ELF-1 (cell line): Measurements from ENCODE around the gene ZNF423.
"Not testable (repeated sequence)": the region's sequence is repeated elsewhere in the genome, so short reads cannot be mapped to it uniquely, and the experiment has no call there.

Experiments
- DNase-seq: peaks from one replicate; pipeline ENCODE4 v3.0.0-alpha.2; 2016; ENCODE audit warnings: low read depth, low spot score

Gene ZNF423

GRCh38 chr16:49698931-49699840 is 156.7 kb downstream of the ZNF423 start:
- peak; percentile 37 for DNase-seq

DNA sequence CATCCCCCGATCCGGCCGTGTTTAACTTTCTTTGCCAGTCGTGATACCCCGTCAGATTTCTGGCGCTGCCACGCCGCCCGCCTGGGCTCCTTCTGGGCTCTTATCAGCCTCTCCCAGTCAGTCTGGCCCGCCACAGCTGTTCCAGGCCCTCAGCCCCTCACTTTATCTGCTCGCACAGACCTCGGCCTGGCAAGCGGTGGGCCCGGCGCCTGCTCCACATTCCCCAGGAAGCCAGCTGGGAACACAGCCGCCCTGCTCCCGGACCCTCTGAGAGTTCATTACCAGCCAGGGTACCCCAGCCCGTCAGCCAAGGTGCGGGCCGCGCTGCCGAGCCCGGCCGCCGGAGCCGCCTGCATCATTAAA is 157.5 kb downstream of the ZNF423 start:
- DNase-seq, result peak; percentile 78

GRCh38 chr16:49697631-49698452 is 158.1 kb downstream of the ZNF423 start:
- no peak for DNase-seq

DNA sequence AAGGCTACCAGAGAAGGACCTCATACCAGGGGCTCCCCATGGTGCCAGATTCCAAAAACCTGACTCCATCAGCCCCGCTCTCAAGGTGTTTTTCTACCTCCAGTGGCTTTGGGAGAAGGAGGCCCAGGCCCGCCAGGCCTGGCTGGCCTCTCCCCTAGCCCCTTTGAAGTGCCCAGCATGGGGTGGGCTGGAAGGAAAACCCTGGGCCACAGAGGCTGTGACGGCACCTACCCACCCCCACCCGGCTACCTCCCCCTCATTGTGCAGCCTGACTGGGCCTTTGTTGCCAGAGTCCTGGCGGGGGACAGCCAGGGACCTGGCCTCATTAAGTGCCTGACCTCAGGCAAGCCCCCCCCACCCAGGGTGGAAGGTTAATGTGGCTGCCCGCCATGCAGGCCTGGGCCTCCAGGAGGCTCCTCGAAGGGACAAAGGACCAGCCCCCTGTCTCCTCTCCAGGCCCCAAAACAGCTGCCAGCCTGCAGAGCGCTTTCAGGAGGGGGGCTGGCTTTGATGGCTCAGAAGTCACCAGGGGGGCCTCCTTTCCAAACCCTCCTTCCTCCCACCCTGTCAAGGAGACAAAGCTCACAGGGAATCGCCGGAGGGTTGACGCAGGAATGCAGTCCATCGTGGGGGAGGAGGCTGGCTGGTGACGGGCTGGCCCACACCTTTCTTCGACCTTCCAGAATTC is 159.4 kb downstream of the ZNF423 start:
- DNase-seq, result peak; percentile 99

DNA sequence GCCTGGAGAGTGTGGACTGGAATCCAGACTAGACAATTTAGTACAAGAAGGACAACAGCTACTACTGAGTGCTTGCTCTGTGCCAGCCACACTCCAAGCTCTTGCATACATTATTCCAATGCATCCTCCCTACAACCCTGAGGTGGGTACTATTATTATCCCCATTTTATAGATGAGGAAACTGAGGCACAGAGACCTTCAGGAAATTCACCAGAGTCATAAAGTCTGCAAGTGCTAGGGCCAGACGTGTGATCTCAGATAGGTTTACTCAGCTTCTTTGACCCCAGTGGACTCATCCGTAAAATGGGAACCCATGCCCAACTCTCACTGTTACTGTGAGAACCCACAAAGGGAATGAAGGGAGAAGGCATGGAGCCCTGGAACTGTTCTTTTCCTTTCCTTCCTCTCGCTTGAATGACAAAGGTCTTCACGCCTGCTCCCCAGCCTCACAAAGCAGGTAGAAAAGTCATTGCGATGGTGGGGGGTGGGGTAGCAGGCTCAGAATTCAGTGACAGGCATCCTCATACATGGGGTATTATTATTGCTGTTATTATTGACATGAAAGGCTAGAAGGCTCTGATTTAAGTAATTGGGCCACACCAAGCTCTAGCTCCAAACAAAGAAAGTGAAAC is 160.0 kb downstream of the ZNF423 start:
- no peak for DNase-seq

DNA sequence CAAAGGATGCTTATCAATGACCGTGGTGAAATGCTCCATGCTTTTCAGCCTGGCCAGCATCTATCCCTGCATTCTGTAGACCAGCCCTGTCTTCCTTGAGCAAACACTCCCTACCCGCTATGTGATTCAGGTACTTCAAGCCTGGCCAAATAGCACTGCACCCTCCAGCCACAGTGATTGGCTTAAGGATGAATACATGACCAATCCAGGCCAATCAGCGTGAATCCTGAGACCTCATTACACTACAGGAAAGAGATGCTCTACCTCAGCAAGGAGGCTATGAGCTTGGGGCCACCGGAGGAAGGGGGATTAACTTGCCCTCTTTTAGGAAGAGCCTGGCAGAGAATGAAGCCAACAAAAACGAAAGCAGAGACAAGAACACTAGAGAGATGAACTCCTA is 162.5 kb downstream of the ZNF423 start:
- DNase-seq, result no peak

DNA sequence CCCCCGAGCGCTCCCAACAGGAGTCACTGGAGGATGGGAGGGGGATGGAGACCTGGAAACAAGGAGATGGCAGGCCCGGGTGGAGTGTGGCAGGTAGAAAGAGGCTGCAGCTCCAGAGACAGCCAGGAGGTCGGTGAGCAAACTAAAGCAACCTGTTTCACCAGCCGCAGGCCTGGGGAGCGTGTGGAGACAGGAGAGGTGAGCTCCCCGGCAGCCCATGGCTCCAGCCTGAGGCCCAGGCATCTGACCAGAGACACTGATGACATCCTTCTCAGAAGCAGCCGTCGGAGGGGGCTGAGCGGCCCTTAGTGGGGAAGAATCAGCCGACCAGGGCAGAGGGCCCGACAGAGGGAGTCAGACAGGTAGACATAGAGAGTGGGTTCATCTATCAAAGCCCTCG is 165.1 kb downstream of the ZNF423 start:
- peak; percentile 29 for DNase-seq

DNA sequence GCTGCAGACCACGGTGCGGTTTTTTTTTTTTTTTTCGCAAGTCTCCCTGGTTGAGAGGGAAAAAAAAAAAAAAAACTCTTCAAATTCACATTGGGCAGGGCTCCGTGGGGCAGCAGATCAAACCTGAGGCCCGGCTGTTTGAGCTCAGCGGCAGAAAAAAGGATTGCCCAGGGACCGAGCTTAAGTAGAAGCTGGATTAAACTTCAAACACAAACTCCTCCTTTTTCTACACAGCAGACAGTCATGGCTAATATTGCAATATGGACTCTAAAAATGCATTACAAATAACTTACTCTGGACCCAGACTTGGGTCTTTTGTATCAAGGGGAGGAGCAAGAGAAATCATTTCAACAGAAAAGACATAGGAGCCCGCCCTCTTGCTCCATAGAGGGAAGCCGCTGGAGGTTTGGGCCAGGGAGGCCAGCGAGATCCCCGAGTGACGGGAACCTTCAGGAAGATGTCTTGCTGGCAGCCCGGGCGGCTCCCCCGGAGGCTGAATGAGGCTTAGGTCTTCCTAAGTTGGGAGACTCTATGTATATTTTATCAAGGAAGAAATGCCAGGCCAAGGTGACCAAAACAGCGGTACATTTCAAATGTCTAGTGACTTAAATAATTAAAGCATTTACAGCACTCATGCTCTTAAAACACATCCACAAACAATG is 167.7 kb downstream of the ZNF423 start:
- DNase-seq, result no peak

GRCh38 chr16:49687476-49688002 is 168.4 kb downstream of the ZNF423 start:
- no peak for DNase-seq

GRCh38 chr16:49684696-49685095 is 171.2 kb downstream of the ZNF423 start:
- no peak for DNase-seq

GRCh38 chr16:49682577-49683165 is 173.2 kb downstream of the ZNF423 start:
- DNase-seq, result no peak

DNA sequence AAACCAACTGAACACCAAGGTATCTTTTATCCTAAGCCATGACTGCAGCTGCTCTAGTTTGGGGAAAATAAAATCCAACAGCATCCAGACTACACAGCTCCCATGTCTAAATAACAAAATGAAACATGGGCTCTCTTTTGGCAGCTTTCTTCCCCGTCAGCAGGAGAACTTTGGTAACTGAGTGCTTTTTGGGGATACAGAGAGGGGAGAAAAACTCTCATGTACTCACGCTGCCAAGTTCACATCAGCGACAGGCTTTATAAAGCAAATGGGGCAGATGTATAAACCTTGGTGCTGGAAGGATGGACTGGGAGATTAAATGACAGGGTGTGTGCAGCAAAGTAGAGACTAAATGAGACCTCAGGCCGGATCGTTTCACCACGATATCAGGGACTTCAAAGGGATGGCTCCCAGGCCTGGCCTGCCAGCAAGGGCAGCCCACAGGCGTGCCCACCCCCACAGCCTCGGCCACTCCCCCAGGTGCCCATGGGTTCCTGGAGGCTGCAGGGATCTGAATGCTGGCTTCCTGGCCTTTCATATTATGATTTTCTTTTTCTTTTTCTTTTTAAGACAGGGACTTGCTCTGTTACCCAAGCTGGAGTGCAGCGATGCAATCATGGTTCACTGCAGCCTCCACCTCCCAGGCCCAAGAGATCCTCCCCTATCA is 174.6 kb downstream of the ZNF423 start:
- no peak for DNase-seq

DNA sequence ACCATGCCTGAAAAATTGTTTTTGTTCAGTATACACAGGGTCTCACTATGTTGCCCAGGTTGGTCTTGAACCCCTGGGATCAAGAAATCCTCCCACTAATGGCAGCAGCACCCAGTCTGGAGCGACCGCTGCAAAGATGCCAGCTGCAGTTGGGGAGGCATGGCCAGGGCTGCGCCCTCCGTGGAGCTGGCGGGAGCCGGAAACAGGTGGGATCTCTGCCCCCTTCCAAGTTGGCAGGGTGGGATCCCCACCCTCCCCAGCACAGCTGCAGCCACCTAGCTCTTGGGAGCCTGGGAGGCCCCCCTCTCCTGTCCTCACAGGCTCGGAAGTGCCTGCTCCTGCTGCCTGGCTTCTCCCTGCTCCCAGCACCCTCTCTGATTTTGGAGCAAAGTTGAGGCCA is 176.8 kb downstream of the ZNF423 start:
- no peak for DNase-seq

GRCh38 chr16:49677661-49678060 is 178.3 kb downstream of the ZNF423 start:
- DNase-seq, result not testable (repeated sequence)

- DNase-seq, result no peak
Measured at GRCh38 chr16:49675413-49675812, 180.5 kb downstream of the ZNF423 start.

DNA sequence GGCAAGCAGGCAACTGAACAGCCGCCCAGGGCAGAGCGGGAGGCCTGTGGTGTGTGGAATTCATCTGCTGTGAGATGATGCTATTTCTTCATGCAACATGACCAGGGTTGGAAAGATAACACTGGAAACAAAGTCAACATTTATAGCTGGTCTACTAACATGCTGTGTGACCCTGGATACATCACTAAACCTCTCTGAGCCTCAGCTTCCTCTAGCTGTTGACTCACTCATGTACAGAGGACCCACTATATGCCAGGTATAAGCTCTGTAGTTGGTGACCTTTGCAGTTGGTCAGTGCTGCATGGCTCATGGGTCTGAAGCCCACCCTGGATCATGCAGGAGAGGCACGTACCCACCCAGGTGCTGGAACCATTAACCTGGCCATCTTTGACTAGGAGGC is 180.9 kb downstream of the ZNF423 start:
- no peak for DNase-seq

DNA sequence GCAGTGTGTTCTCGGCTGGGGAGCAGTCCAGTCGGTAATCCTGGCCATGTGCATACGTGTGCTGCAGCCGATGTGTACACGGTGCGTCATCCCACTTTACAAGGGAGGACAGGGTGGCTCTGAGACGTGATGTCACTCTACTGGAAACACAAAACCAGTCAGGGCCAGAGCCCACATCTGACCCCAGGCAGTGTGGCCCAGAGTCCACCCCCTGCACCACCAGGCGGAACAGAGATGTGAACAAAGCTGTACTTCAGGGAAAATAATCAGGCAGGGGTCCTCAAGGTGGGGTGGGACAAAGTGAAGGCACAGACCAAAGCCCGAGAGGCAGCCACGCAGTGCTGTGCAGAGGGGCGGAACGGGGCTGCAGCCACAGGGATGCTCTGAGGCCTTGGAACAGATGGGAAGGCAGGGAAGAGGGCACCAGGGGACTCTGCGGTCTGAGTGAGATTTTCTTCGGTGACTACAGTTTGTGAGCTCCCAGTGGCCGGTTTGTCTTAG is 181.5 kb downstream of the ZNF423 start:
- DNase-seq, result no peak

- no peak for DNase-seq
Measured at GRCh38 chr16:49673442-49673841, 182.5 kb downstream of the ZNF423 start.

DNA sequence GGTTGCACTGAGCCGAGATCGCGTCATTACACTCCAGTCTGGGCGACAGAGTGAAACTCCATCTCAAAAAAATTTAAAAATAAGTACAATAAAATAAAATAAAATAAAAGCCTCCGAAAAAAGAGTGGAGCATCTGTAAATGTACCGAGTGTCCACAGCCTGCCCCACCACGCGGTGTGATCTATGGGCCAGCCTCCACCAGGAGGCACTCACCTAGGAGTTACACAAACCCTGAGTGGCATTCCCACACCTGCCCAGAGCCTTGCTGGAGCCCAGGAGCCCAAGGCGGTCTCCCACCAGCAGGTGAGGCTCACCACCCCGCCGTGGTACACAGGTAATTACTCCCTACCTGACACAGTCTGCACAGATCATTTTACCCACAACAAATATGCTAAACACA is 183.2 kb downstream of the ZNF423 start:
- no peak for DNase-seq

GRCh38 chr16:49671333-49671732 is 184.6 kb downstream of the ZNF423 start:
- DNase-seq, result no peak
